HG03571 (cell line): ENCODE data around the gene NME4.
"Not testable (repeated sequence)": the region's sequence is repeated elsewhere in the genome, so short reads cannot be mapped to it uniquely, and the experiment has no call there.

Source experiments
- ATAC-seq: cut with Tn5 transposase; IDR thresholded peaks from one replicate; pipeline ENCODE4 v1.9.1; 2021; ENCODE audit not compliant: unreplicated experiment

NME4 gene

DNA sequence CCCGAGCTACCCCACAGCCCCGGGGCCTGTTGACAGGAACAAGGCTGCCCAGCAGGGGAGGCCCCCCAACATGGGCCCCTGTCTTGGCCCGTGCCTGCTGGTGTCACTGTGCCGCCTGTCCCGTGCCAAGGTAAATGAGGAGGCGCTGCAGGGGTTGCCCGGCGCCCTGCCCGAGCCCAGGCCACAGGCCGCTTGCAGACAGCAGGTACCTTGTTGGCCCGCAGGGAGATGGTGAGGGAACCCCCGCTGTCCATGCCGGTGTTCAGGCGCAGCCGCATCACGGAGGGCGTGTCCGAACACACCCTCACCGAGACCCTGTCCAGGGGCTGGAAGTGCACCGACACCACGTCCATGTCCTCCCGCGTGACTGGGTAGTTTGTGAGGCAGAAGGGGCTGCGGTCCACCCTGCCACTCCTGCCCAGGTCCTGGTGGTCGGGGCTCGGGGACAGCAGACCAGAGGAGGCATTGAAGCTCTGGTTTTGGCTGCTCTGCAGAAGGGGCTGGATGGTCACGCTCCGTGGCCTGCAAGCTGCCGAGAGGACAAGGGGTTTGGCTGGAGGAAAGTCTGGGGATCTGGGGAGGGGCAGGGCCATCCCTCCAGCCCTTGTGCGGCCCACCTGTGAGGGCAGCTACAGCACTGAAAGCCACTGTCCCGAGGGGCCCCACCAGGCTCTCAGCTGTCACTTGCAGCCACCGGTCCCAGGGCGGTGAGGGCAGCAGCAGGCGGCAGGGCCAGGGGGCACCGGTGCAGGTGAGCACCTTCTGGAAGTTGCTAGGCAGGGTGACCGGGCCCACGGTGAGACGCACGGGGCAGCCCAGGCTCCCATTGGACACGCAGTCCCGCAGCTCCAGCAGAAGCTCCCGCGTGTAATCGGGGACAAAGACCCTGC lies 20.8 kb upstream of the NME4 start:
- no peak for ATAC-seq

DNA sequence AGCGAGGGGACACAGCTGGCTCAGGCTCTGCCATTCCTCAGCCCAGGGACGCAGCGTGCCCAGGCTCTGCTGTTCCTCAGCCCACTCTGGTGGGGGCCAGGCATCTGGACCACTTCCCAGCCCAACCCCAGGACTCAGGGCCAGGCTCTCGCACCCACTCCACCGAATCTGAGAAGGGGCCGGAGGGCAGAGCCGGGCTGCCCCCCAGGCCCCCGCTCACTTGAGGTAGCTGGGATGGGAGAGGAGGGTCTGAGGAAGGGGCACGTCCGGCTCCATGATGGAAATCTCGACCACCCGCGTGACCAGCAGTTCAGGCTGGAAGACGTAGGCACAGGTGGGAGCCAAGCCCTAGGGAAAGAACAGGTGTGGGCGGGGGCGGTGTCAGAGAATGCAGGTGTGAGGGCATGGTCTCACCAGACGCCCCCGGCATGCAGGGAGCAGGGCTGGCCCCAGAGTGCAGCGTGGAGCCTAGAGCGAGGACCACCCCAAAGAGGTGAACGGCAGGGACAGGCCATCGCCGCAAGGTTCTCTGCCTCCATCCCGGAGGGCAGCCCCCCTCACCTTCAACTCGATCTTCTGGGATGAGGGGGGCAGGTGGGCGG lies 20.1 kb upstream of the NME4 start:
- ATAC-seq: no peak

DNA sequence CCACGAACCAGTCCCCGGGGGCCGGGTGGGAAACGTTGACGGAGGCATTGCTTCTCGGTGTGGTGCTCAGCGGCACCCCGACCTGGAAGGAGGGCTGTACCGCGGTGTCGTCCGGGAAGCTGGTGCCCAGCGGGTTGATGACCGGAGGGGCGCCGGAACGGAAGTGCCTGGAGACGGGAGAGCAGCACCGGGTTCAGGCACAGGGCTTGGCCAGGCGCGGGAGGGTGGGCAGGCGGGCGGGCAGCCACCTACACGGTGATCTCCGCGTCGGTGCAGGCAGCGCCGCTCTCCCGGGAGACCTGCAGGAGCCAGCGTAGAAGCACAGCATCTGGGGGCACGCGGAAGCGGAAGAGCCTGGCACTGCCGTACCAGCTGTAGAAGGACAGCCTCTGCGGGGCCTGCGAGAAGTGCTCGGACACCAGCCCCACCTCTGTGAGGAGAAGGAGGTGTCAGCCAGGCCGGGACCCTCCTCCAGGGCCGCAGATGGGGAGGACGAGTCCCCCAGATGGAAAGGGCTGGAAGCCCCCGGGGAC lies 19.5 kb upstream of the NME4 start:
- no peak for ATAC-seq

DNA sequence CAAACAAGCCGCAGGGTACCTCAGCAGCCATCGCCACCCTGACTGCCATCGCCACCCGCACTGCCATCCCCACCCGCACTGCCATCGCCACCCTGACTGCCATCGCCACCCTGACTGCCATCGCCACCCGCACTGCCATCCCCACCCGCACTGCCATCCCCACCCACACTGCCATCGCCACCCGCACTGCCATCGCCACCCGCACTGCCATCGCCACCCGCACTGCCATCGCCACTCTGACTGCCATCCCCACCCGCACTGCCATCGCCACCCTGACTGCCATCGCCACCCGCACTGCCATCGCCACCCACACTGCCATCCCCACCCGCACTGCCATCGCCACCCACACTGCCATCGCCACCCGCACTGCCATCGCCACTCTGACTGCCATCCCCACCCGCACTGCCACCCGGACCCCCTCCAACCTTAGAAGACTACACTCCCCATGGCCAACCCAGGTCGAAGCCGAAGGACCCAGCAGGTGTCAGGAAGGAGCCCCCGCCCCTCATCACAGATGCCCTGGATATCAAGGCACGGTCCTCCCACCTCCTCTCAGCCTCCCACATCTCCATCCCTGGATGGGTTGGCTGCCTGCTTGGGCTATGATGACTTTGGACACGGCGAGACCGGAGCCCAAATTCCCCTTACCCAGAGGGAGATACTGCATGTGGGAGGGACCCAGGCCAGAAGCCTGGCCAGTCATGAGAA lies 18.7 kb upstream of the NME4 start:
- not testable (repeated sequence) for ATAC-seq

DNA sequence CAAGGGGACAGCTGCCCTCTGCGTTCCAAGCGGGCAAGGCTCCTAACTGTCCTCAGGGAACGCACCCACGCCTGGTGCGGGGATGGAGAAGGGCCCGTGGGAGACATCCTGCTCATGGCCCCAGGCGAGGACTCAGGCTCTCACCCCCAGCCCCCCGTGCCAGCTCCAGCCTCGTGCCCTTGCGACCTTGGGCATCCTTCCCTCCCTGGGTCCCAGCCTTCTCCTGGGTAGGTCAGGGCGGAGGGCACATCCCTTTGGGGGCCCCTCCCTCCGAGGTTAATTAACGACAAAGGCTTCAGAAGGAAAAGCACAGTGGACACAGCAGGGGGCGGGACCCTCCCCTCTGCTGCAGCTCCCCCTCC lies 18.2 kb upstream of the NME4 start:
- ATAC-seq: no peak

DNA sequence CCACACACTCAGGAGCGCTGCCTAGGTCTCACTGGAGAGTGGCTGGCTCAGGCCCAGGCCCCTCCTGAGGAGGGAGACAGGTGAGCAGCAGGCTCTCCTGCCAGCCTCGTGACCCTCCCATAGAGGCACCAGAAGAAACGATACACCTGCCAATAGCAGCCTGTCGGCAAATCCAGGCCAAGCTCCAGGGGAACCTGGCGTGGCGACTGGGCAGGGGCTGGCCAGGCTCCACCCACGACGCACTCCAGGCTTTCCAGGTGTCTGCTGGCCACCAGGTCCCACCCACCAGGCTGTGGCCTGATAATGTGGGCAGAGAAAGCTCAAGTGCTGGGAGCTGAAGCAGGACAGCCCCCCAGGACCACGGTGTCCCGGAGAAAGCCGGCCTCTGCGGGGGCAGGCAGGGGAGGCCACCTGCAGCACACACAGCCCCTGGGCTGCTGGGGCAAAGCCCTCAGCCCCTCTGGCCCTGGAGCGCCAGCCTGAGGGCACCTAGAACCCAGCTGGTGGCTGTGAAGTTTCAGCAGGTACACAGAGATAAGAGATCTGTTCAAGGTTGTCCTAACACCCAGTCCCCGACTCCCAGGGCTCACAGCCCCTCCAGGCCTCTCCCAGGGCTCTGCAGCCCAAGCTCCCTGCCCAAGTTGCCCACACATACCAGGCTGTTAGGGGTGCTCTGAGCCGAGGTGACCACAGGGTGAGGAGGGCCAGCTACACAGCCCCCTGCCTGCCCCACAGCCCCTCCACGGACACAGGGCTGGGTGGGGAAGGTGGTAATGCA lies 17.6 kb upstream of the NME4 start:
- ATAC-seq: no peak

DNA sequence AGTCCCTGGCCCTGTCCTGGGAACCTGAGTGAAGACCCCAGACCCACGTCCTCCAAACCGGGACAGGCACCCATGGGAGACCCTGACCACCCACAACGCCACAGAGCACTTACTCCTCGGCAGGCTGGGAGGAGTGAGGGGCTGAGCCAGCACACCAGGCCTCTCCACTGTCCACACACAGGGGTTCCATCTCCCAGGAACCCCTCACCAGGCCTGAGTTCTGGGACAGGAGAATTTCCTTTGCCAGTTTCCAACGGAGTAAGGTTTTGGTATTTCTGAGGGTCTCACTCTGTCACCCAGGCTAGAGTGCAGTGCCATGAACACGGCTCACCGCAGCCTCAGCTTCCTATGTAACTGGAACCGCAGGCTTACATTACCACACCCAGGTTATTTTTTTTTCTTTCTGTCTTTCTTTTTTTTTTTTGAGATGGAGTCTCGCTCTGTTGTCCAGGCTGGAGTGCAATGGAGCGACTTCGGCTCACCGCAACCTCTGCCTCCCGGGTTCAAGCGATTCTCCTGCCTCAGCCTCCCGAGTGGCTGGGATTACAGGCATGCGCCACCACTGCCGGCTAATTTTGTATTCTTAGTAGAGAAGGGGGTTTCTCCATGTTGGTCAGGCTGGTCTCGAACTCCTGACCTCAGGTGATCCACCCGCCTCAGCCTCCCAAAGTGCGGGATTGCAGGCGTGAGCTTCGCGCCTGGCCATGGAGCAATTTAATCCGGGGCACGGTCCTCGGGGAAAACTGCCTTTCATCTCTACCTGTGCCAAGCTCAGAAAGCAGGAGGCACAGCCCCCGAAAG lies 16.8 kb upstream of the NME4 start:
- no peak for ATAC-seq

DNA sequence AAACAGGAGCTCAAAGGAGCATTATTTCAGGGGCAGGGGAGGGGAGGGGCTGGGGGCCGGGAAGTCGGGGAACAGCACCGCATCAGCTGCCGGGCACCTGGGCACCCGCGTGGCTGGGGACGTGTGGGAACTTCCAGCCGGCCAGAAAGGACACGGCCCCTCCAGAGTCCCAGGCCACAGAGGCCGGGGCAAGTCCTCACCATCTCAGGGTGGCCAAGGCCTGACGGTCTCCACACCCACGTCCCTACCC lies 16.3 kb upstream of the NME4 start:
- ATAC-seq: no peak

DNA sequence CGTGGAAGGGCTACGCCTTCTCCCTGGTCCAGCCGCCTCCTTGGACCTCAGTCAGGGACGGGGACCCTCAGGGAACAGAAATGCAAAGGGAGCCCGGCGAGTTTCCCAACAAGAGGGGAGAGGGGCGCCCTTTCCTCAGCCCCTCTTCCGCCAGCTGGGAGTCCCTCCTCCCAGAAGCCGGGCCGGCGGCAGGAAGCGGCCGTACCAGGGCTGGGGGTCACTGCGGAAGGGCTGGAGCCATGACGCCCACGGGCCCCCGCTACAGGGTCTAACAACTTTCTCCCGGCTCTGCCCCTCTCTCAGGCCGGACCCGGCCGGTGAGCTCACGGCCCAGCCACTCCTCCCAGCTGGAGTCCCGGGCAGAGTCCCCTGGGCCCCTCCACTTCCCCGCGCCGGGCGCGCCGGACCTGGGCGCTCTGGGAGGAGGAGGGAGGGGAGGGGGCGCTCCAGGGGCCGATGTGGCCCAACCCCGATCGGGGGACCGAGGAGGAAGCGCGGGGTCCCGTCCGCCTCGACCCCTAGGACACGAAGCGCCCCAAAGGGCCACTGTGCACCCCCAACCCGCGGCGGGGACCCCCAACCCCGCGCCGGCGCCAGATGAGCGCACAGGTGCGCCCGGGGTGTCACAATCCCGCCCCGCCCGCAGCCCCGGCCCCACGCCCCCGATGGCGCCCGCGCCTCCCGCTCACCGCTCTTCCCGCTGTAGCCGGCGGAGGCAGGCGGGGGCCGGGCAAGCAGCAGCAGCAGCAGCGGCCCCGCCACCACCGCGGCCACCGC lies 15.8 kb upstream of the NME4 start:
- ATAC-seq: peak; percentile 29

DNA sequence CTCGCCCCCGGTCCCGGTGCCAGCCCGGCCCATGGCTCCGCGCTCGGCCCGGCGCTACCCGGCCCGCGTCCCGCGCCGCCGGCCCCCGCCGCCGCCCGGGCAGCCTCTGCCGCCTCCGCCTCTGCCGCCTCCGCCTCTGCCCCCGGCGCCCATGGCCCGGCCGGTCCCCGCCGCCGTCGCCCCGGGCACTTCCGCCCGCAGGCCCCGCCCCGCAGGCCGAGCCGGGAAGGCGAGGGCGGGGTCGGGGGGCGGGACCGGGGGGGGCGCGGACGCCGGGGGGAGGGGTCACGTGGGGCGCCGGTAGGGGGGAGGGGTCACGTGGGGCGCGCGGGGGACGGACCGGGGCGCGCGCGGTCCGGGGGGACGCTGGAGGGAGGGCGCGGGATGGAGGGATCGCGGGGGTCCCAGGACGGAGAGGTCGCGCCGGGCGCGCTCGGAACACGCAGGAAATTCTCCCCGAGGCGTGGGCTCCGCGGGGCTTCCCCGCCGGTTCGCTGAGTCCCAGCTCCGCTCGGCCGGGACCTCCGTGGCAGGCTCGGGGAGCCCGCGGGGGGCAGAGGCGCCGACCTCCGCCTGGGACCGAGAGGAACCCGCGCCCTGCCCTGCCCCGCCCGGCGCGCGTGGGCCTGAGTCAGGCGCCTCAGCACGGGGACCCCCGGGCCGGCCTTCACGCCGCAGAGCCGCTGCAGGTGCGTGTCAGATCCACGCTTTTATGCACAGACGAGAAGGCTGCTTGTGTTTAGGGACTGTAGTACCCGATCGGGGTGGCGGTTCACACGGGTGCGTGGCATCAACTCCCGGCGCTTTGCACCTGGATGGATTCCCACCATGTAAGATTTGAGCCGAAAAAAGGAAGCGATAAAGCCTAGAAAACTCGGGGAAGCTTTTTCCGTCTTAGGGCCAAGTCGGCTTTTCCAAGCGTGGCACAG lies 14.9 kb upstream of the NME4 start, which contains the start of gene PGAP6:
Gene PGAP6, minus strand, starts transcription at position 190 of the 929 bp plus-strand sequence. Its CDS starts 157 bp downstream, at position 33.
- ATAC-seq: peak; percentile 32

DNA sequence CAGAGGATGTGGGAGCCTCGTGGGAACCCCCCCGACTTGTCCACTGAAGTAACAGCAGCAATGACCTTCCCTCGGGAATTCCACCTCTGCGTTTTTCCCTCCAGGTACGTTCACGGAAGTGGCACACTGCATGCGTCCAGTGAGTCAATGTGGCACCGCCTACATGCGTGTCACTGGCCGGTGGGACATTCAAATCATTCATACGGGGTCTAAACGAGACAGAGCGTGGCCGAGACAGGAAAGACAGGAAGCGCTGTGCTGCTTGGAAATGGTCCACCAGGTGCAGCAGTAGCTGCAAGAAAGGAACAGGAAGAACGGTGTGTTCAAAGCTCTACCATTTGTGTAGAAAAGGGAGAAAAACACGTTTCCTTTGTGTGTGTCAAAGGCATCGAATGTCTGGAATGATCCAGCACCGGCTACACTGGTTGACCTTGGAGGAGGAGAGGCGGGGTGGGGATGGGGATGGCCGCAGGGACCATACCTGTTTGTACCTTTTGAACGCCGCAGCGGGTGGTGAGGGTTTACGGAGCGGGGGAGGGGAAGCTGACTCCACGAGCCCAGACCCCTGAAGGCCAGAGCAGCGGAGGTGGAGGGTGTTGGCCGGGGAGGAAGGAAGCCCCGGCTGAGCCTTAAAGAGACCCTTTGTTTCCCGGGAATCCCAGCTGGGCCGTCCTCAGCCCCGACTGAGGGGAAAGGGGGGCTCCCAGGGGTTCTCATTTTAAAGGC lies 13.5 kb upstream of the NME4 start:
- ATAC-seq: no peak

DNA sequence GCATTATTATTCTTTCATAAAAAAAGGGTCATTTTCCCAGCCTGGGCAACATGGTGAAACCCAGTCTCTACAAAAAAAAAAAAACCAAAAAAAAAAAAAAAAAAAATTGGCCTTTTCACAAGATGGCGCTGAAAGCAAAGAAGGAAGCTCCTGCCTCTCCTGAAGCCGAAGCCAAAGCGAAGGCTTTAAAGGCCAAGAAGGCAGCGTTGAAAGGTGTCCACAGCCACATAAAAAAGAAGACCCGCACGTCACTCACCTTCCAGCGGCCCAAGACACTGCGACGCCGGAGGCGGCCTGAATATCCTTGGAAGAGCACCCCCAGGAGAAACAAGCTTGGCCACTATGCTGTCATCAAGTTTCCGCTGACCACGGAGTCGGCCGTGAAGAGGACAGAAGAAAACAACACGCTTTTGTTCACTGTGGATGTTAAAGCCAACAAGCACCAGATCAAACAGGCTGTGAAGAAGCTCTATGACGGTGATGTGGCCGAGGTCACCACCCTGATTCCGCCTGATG lies 10.3 kb upstream of the NME4 start:
- ATAC-seq: no peak

DNA sequence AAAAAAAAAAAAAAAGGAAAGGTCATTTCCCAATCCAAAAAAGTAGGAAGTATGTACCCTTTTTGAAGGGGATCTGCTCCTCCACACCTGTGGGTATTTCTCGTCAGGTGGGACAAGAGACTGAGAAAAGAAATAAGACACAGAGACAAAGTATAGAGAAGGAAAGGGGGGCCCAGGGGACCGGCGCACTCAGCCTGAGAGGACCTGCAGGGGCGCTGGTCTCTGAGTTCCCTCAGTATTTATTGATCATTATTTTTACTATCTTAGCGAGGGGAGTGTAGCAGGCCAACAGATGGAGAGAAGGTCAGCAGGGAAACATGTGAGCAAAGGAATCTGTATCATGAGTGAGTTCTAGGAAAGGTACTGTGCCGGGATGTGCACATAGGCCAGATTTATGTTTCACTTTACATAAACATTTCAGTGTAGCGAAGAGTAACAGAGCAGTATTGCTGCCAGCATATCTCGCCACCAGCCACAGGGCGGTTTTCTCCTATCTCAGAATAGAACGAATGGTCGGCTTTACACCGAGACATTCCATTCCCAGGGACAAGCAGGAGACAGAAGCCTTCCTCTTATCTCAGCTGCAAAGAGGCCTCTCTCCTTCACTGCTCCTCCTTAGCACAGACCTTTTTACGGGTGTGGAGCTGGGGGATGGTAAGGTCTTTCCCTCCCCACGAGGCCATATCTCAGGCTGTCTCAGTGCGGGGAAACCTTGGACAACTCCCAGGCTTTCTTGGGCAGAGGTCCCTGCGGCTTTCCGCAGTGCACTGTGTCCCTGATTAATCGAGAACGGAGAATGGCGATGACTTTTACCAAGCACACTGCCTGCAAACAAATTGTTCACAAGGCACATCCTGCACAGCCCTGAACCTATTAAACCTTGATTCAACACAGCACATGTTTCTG lies 9.0 kb upstream of the NME4 start:
- ATAC-seq: not testable (repeated sequence)

DNA sequence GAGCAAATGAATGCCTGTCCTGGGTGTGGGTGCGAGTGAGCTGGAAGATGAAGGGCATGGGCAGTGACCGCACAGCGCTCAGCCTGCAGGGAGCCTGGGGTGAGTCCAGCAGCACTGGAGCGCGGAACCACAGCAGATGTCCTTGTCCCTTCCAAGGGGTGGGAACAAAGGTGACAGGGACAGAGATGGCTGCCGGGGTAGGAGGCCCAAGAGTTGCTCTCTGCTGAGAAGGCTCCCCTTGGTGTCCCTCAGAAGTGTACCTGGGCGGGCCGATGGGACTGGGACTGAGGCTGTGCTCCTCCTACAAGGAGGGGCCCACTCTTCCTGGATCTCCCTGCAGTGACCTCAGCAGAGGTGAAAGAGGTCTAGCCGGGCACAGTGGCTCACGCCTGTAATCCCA lies 7.6 kb upstream of the NME4 start:
- no peak for ATAC-seq

DNA sequence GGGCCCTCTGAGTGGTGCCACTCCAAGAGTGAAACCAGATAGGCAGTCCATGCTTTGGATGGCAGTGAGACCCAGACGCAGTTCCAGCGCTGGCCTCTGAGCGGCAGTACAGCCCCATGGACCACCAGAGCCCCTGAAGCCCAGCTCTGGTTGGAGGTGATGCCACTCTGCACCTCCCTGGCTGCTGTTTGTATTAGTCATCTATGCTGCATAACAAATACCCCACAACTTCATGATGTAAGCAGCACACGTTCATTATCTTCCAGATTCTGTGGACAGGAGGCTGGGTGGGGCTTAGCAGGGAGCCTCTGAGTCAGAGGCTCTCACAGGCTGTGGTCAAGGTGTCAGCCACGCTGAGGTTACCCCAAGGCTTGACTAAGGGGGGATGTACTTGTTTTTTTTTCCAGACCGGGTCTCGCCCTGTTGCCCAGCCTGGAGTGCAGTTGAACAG lies 5.1 kb upstream of the NME4 start:
- no peak for ATAC-seq

DNA sequence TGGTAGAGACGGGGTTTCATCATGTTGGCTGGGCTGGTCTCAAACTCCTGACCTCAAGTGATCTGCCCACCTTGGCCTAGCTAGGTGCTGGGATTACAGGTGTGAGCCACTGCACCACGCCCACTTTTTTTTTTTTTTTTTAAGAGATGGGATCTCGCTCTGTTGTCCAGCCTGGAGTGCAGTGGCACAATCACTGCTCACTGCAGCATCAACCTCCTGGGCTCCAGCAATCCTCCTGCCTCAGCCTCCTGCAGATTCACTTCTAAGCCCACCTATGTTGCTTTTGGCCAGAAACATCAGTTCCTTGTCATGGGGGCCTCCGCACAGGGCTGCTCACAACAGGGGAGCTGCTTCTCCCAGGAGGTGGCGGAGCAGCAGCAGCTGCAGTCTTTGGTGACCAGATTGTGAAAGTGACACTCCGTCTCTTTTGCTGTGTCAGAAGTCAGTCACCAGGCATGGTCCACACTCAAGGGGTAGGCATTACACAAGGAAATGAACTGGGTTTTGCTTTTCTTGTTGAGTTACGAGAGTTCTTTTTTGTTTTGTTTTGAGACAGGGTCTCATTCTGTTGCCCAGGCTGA lies 4.5 kb upstream of the NME4 start:
- ATAC-seq: no peak
